Measurements from ENCODE around the gene KIF6.

KIF6 gene

DNA sequence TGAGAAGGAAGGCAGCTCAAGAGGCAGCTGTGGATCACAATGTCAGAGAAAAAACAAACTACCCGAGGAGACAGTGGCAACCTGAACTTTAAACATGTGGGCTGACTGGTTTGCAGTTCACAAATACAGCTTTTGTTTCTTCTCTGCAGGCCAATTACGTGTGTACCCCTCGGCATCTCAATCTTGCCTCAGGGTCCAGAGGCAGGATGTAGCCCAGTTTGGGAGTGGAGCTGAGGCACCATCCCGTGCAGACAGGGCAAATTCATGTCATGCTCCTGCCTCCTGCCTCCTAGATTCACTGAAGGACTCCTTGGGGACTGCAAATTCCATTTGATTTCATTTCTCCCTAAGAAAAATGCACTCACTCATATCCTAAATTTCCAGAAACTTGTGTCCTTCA lies 308.5 kb downstream of the KIF6 start:
- Histone ChIP-seq H3K4me2 (ENCODE audit: low read length) (no peak overlapping the region), H3K4me1 (no peaks in the 10 kb centered on the region), H3K9me3 (ENCODE audit: control insufficient read depth, low read length) (no peaks in the 10 kb centered on the region), H3K27ac (no peak overlapping the region), H3K9ac (no peak overlapping the region), H2AFZ (no peak overlapping the region), H3K79me2 (no peaks in the 10 kb centered on the region), H3K27me3 (ENCODE audit: control insufficient read depth, insufficient read depth, low read length) (no peaks in the 10 kb centered on the region), H3K36me3 (ENCODE audit: control insufficient read depth, insufficient read depth, low read length) (no peaks in the 10 kb centered on the region), H3K4me3 (ENCODE audit: low read depth, low read length) (no peak overlapping the region)
- TF ChIP-seq, protein P1, sequence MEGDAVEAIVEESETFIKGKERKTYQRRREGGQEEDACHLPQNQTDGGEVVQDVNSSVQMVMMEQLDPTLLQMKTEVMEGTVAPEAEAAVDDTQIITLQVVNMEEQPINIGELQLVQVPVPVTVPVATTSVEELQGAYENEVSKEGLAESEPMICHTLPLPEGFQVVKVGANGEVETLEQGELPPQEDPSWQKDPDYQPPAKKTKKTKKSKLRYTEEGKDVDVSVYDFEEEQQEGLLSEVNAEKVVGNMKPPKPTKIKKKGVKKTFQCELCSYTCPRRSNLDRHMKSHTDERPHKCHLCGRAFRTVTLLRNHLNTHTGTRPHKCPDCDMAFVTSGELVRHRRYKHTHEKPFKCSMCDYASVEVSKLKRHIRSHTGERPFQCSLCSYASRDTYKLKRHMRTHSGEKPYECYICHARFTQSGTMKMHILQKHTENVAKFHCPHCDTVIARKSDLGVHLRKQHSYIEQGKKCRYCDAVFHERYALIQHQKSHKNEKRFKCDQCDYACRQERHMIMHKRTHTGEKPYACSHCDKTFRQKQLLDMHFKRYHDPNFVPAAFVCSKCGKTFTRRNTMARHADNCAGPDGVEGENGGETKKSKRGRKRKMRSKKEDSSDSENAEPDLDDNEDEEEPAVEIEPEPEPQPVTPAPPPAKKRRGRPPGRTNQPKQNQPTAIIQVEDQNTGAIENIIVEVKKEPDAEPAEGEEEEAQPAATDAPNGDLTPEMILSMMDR (IDR thresholded peaks at IDR 0.05): no peak

DNA sequence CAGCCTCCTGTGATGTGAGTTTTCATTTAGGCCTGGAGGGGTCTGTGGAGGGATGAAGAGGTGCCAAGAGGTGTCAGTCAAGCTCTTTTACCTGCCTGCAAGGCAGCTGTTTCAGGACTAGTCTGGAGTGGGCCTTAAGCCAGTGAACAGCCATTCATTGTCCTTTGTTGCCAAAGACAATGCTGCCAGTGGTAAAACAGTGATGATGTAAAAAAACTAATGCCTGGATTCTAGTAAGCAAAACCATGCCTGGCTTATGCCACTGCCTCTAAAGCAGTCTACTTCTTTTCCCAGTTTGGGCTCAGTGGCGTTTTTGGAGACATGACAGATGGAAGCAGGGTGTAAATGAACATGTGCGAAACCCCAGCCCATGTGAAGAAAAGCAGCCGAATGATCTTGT lies 309.2 kb downstream of the KIF6 start:
- Histone ChIP-seq H3K9me3 (ENCODE audit: control insufficient read depth, low read length) (no peaks in the 10 kb centered on the region), H3K4me3 (ENCODE audit: low read depth, low read length) (no peak overlapping the region), H3K27me3 (ENCODE audit: control insufficient read depth, insufficient read depth, low read length) (no peaks in the 10 kb centered on the region), H3K4me1 (no peaks in the 10 kb centered on the region), H2AFZ (no peak overlapping the region), H3K4me2 (ENCODE audit: low read length) (no peak overlapping the region), H3K79me2 (no peaks in the 10 kb centered on the region), H3K27ac (no peak overlapping the region), H3K9ac (no peak overlapping the region), H3K36me3 (ENCODE audit: control insufficient read depth, insufficient read depth, low read length) (no peaks in the 10 kb centered on the region)
- TF ChIP-seq, protein P1 (IDR thresholded peaks at IDR 0.05): no peak

- Histone ChIP-seq H3K9ac (no peak overlapping the region), H3K27me3 (ENCODE audit: control insufficient read depth, insufficient read depth, low read length) (no peaks in the 10 kb centered on the region), H2AFZ (no peak overlapping the region), H3K4me2 (ENCODE audit: low read length) (no peak overlapping the region), H3K4me3 (ENCODE audit: low read depth, low read length) (no peak overlapping the region), H3K79me2 (no peaks in the 10 kb centered on the region), H3K9me3 (ENCODE audit: control insufficient read depth, low read length) (no peaks in the 10 kb centered on the region), H3K4me1 (no peaks in the 10 kb centered on the region), H3K36me3 (ENCODE audit: control insufficient read depth, insufficient read depth, low read length) (no peaks in the 10 kb centered on the region), H3K27ac (no peak overlapping the region)
- TF ChIP-seq, protein P1 (IDR thresholded peaks at IDR 0.05): no peak
Observed at GRCh38 chr6:39415482-39415881, 309.7 kb downstream of the KIF6 start.

DNA sequence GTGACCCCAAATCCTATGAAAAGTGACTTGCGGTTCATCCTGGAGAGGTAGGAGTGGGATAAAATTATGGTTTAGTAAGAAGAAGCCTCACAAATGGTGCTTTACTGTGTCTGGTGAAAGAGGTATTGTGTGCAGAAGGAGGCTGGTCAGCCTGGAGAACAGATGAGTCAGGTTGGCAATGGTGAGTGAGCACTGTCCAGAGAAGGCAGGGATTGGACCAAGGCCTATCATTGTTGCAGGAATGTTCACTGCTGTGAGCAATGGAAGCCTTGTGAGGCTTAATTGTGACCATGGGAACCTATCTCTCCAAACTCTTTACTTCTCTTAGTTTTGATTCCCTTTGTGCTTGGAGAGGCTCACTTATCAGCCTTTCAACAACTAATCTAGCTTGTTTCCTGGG lies 313.7 kb downstream of the KIF6 start:
- TF ChIP-seq, protein P1 (IDR thresholded peaks at IDR 0.05): no peak

DNA sequence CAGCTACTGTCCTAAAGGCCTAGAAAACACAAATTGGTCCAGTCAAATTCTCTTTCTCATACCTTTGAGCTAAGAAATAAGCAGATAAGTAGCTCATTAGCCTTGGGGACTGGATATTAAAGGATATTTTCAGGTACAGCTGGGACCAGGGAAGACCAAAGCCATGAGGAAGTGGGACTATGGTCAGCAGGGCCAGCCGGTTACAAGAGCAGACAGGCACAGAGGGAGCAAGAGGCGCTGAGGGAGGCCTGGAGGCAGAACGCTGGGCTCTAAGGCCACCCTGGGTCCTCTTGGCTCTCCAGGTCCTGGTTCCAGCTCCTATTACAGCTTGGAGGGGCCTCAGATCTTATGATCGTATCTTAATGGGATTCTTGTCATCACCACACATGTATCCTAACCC lies 314.2 kb downstream of the KIF6 start:
- Histone ChIP-seq H3K27me3 (ENCODE audit: control insufficient read depth, insufficient read depth, low read length) (no peaks in the 10 kb centered on the region), H3K36me3 (ENCODE audit: control insufficient read depth, insufficient read depth, low read length) (no peaks in the 10 kb centered on the region), H3K4me2 (ENCODE audit: low read length) (no peak overlapping the region), H3K27ac (no peak overlapping the region), H3K4me3 (ENCODE audit: low read depth, low read length) (no peak overlapping the region), H3K79me2 (no peaks in the 10 kb centered on the region), H2AFZ (no peak overlapping the region), H3K9me3 (ENCODE audit: control insufficient read depth, low read length) (no peaks in the 10 kb centered on the region), H3K9ac (no peak overlapping the region), H3K4me1 (no peaks in the 10 kb centered on the region)
- TF ChIP-seq, protein P1 (IDR thresholded peaks at IDR 0.05): no peak

More for the DNA sequence above, 313.7 kb downstream of the KIF6 start:
- Histone ChIP-seq H3K27ac (no peak overlapping the region), H2AFZ (no peak overlapping the region), H3K27me3 (ENCODE audit: control insufficient read depth, insufficient read depth, low read length) (no peaks in the 10 kb centered on the region), H3K4me1 (no peaks in the 10 kb centered on the region), H3K79me2 (no peaks in the 10 kb centered on the region), H3K4me3 (ENCODE audit: low read depth, low read length) (no peak overlapping the region), H3K36me3 (ENCODE audit: control insufficient read depth, insufficient read depth, low read length) (no peaks in the 10 kb centered on the region), H3K9me3 (ENCODE audit: control insufficient read depth, low read length) (no peaks in the 10 kb centered on the region), H3K4me2 (ENCODE audit: low read length) (no peak overlapping the region), H3K9ac (no peak overlapping the region)
